KMS-11 (cell line): ENCODE results near the gene DGKG.

Experiments
- H2AFZ ChIP-seq: fragments of 200-600 bp; sonication (generic); 2 replicates; pipeline ENCODE4 v1.6.1; 2016; ENCODE audit warnings: antibody characterized with exemption, mixed run types, low read depth
- H3K27ac ChIP-seq: fragments of 200-600 bp; sonication (generic); 2 replicates; pipeline ENCODE4 v1.6.1; 2016; ENCODE audit warnings: mild to moderate bottlenecking, mixed run types
- H3K27me3 ChIP-seq: fragments of 200-600 bp; sonication (generic); 2 replicates; pipeline ENCODE4 v1.6.1; 2017; ENCODE audit warnings: mild to moderate bottlenecking, low read depth, mixed run types, moderate library complexity; ENCODE audit not compliant: insufficient read depth
- H3K36me3 ChIP-seq: fragments of 200-600 bp; sonication (generic); 2 replicates; pipeline ENCODE4 v1.6.1; 2017; ENCODE audit warnings: mild to moderate bottlenecking, mixed run types; ENCODE audit not compliant: insufficient read depth
- H3K4me1 ChIP-seq: fragments of 200-600 bp; sonication (generic); 2 replicates; pipeline ENCODE4 v1.6.1; 2016; ENCODE audit warnings: mild to moderate bottlenecking, low read depth, mixed run types; ENCODE audit not compliant: poor library complexity, severe bottlenecking
- H3K4me2 ChIP-seq: fragments of 200-600 bp; sonication (generic); 2 replicates; pipeline ENCODE4 v1.7.0; 2016; ENCODE audit warnings: mild to moderate bottlenecking, mixed run types
- H3K4me3 ChIP-seq: fragments of 200-600 bp; sonication (generic); IDR thresholded peaks from 2 replicates; pipeline ENCODE4 v1.6.1; 2017; ENCODE audit warnings: low read depth, low read length, mixed read lengths; ENCODE audit not compliant: insufficient read depth
- H3K79me2 ChIP-seq: fragments of 200-600 bp; sonication (generic); 2 replicates; pipeline ENCODE4 v1.6.1; 2016; ENCODE audit warnings: low read depth, mixed run types; ENCODE audit not compliant: insufficient read depth
- H3K9ac ChIP-seq: fragments of 200-600 bp; sonication (generic); 2 replicates; pipeline ENCODE4 v1.6.1; 2016; ENCODE audit warnings: mild to moderate bottlenecking, mixed run types
- H4K20me1 ChIP-seq: fragments of 200-600 bp; sonication (generic); 2 replicates; pipeline ENCODE4 v1.6.1; 2016; ENCODE audit warnings: mild to moderate bottlenecking, mixed run types; ENCODE audit not compliant: insufficient read depth
- TF ChIP-seq, protein P1 (sequence below): fragments of 200-600 bp; sonication (generic); conservative IDR thresholded peaks from 2 replicates; pipeline ENCODE4 v1.6.1; 2017; ENCODE audit warnings: low read depth, mild to moderate bottlenecking, antibody characterized with exemption, low read length, moderate library complexity, mixed read lengths

Gene DGKG

GRCh38 chr3:186189492-186189891 lies 172.5 kb downstream of the DGKG start:
- TF ChIP-seq, protein P1, sequence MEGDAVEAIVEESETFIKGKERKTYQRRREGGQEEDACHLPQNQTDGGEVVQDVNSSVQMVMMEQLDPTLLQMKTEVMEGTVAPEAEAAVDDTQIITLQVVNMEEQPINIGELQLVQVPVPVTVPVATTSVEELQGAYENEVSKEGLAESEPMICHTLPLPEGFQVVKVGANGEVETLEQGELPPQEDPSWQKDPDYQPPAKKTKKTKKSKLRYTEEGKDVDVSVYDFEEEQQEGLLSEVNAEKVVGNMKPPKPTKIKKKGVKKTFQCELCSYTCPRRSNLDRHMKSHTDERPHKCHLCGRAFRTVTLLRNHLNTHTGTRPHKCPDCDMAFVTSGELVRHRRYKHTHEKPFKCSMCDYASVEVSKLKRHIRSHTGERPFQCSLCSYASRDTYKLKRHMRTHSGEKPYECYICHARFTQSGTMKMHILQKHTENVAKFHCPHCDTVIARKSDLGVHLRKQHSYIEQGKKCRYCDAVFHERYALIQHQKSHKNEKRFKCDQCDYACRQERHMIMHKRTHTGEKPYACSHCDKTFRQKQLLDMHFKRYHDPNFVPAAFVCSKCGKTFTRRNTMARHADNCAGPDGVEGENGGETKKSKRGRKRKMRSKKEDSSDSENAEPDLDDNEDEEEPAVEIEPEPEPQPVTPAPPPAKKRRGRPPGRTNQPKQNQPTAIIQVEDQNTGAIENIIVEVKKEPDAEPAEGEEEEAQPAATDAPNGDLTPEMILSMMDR: no peak
- Histone ChIP-seq H4K20me1 (no peaks in the 10 kb centered on the region), H3K79me2 (no peaks in the 10 kb centered on the region), H3K36me3 (no peaks in the 10 kb centered on the region), H3K4me2 (no peak overlapping the region), H3K4me1 (peaks cover 11% of the 10 kb centered on the region), H2AFZ (no peak overlapping the region), H3K4me3 (no peak overlapping the region), H3K27me3 (no peaks in the 10 kb centered on the region), H3K27ac (no peak overlapping the region), H3K9ac (no peak overlapping the region)

- no peaks in the 10 kb centered on the region for H3K36me3 ChIP-seq
Observed at GRCh38 chr3:186187401-186188275, 174.4 kb downstream of the DGKG start.

DNA sequence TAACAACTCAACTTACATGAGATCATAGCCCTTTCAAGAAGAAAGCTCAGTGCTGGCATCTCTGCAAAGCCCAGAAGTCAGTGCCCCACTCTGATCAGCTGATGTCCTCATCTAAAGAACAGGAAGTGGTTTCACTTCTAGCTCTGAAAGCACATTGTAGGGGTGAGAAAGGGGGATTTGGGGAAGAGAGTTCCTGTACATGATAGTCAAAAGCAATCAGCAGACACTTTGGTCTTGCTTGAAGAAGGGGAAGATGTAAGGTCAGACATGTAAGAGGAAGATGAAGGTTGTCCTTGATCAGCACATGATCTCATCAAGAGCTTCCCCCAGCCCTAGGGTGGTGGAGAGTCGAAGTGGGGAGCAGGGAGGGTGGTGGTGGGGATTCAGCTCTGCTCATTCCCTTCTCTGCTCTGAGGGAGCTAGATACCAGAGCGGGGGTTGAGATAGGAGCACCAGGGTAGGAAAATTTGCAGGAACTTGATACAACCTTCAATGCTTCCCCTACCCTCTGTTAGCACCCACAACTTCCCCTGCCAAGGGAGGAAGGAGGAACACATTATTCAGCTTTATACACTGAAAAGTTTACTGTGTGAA lies 176.7 kb downstream of the DGKG start:
- Histone ChIP-seq H3K27me3 (no peaks in the 10 kb centered on the region), H3K27ac (no peak overlapping the region), H4K20me1 (no peaks in the 10 kb centered on the region), H3K36me3 (no peaks in the 10 kb centered on the region), H3K79me2 (no peaks in the 10 kb centered on the region), H3K4me2 (0 out of 2 replicates have a peak overlapping the region, but pooled peaks have one; percentile 9), H2AFZ (no peak overlapping the region), H3K9ac (no peak overlapping the region), H3K4me1 (peaks cover 11% of the 10 kb centered on the region), H3K4me3 (no peak overlapping the region)
- TF ChIP-seq, protein P1: no peak

More at GRCh38 chr3:186187401-186188275, 174.4 kb downstream of the DGKG start:
- Histone ChIP-seq H3K9ac (no peak overlapping the region), H3K27ac (no peak overlapping the region), H3K4me3 (no peak overlapping the region), H4K20me1 (no peaks in the 10 kb centered on the region), H2AFZ (no peak overlapping the region), H3K79me2 (no peaks in the 10 kb centered on the region), H3K4me1 (peaks cover 11% of the 10 kb centered on the region), H3K4me2 (no peak overlapping the region), H3K27me3 (no peaks in the 10 kb centered on the region)
- TF ChIP-seq, protein P1: no peak

DNA sequence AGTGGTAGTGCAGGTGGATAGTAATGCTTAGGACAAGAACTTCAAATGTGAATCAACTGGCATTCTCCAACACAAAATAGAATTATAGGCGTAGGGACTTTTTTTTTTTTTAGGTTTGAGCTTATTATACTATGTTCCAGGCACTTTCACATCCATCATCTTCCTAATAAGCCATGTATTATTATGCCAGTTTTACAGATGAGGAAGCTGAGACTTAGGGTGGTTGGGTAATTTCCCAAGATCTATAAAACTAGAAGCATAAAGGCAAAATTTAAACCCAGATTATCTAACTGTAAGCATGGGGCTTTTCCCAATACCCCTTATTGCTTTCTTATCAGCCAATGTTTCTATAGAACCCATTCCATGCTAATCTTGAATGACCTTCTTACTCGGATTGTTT lies 178.0 kb downstream of the DGKG start:
- Histone ChIP-seq H3K27ac (no peak overlapping the region), H2AFZ (no peak overlapping the region), H3K27me3 (no peaks in the 10 kb centered on the region), H3K79me2 (no peaks in the 10 kb centered on the region), H3K4me2 (no peak overlapping the region), H3K9ac (no peak overlapping the region), H3K36me3 (no peaks in the 10 kb centered on the region), H3K4me1 (peaks cover 11% of the 10 kb centered on the region), H3K4me3 (no peak overlapping the region), H4K20me1 (no peaks in the 10 kb centered on the region)
- TF ChIP-seq, protein P1: no peak
